ENCODE data around the gene WDR90. TPM values are rescaled to one million over a fixed set of nuclear protein-coding genes. Genes with fewer than 3 reads are reported as not detected.
A peak's percentile ranks its signal among the peaks of the same experiment; 100 is the strongest.

The WDR90 gene
- total RNA-seq, 1 experiment from 2014 or later = 147 TPM

GRCh38 chr16:698911-699671 is 49.9 kb downstream of the WDR90 start:
- intact Hi-C loops (cut with micrococcal nuclease; ENCODE audit: unreplicated experiment) = no loop called here
- Histone ChIP-seq H3K4me3 (ENCODE audit: low read depth, low read length, poor library complexity, severe bottlenecking) (no peak overlapping the region), H3K27me3 (replicated peaks; ENCODE audit: insufficient read depth, low read depth, low read length, poor library complexity) (peaks cover 74% of the 10 kb centered on the region), H3K27ac (ENCODE audit: low read depth, low read length, poor library complexity, severe bottlenecking) (no peak overlapping the region), H3K4me1 (ENCODE audit: insufficient read depth, low read length, poor library complexity, severe bottlenecking) (peaks cover 12% of the 10 kb centered on the region), H3K9me3 (ENCODE audit: low read depth, low read length, poor library complexity, severe bottlenecking) (no peaks in the 10 kb centered on the region), H3K36me3 (ENCODE audit: insufficient read depth, low read length, poor library complexity, severe bottlenecking) (no peaks in the 10 kb centered on the region)
- no peak for DNase-seq (ENCODE audit: low spot score)
- BruUV-seq (replicated peaks) = no TSS peak
- ChIA-PET POLR2A (ENCODE audit: low non-redundant PET) (no interaction called here), CTCF (no interaction called here)
- no peak for TF ChIP-seq EZH2 (IDR thresholded peaks at IDR 0.05; ENCODE audit: borderline replicate concordance, low read depth, low read length, poor library complexity, severe bottlenecking)
- TF ChIP-seq CTCF (conservative IDR thresholded peaks at IDR 0.05; ENCODE audit: low read depth, low read length) = no peak

GRCh38 chr16:700684-701584 is 51.8 kb downstream of the WDR90 start:
- Histone ChIP-seq H3K27me3 (replicated peaks; ENCODE audit: insufficient read depth, low read depth, low read length, poor library complexity) (peaks cover 69% of the 10 kb centered on the region), H3K9me3 (ENCODE audit: low read depth, low read length, poor library complexity, severe bottlenecking) (no peaks in the 10 kb centered on the region), H3K36me3 (ENCODE audit: insufficient read depth, low read length, poor library complexity, severe bottlenecking) (no peaks in the 10 kb centered on the region), H3K4me1 (ENCODE audit: insufficient read depth, low read length, poor library complexity, severe bottlenecking) (no peaks in the 10 kb centered on the region), H3K4me3 (ENCODE audit: low read depth, low read length, poor library complexity, severe bottlenecking) (no peak overlapping the region), H3K27ac (ENCODE audit: low read depth, low read length, poor library complexity, severe bottlenecking) (no peak overlapping the region)
- ChIA-PET POLR2A (ENCODE audit: low non-redundant PET) (no interaction called here), CTCF (no interaction called here)
- intact Hi-C loops (cut with micrococcal nuclease; ENCODE audit: unreplicated experiment) = no loop called here
- TF ChIP-seq EZH2 (IDR thresholded peaks at IDR 0.05; ENCODE audit: borderline replicate concordance, low read depth, low read length, poor library complexity, severe bottlenecking) = peak; percentile 76
- TF ChIP-seq CTCF (conservative IDR thresholded peaks at IDR 0.05; ENCODE audit: low read depth, low read length) = no peak
- DNase-seq (ENCODE audit: low spot score) = peak; percentile 43
- BruUV-seq (replicated peaks) = no TSS peak

- intact Hi-C loops (cut with micrococcal nuclease; ENCODE audit: unreplicated experiment) = no loop called here
- CTCF ChIA-PET = no interaction called here
- H3K9me3 ChIP-seq (ENCODE audit: low read depth, low read length, poor library complexity, severe bottlenecking) = no peaks in the 10 kb centered on the region
- no peaks in the 10 kb centered on the region for H3K4me1 ChIP-seq (ENCODE audit: insufficient read depth, low read length, poor library complexity, severe bottlenecking)
- no peak overlapping the region for H3K4me3 ChIP-seq (ENCODE audit: low read depth, low read length, poor library complexity, severe bottlenecking)
- BruUV-seq (replicated peaks) = no TSS peak
- POLR2A ChIA-PET (ENCODE audit: low non-redundant PET) = no interaction called here
- no peaks in the 10 kb centered on the region for H3K36me3 ChIP-seq (ENCODE audit: insufficient read depth, low read length, poor library complexity, severe bottlenecking)
- peak; percentile 6 for TF ChIP-seq EZH2 (IDR thresholded peaks at IDR 0.05; ENCODE audit: borderline replicate concordance, low read depth, low read length, poor library complexity, severe bottlenecking)
- TF ChIP-seq CTCF (conservative IDR thresholded peaks at IDR 0.05; ENCODE audit: low read depth, low read length) = no peak
- H3K27me3 ChIP-seq (replicated peaks; ENCODE audit: insufficient read depth, low read depth, low read length, poor library complexity) = peaks cover 79% of the 10 kb centered on the region
- no peak overlapping the region for H3K27ac ChIP-seq (ENCODE audit: low read depth, low read length, poor library complexity, severe bottlenecking)
- no peak for DNase-seq (ENCODE audit: low spot score)
Observed at GRCh38 chr16:702341-702740, 53.2 kb downstream of the WDR90 start.
